HG02852 (cell line): ENCODE data around the gene PLAAT2.
"Not testable (repeated sequence)": the region's sequence is repeated elsewhere in the genome, so short reads cannot be mapped to it uniquely, and the experiment has no call there.

Source experiments
- ATAC-seq: cut with Tn5 transposase; IDR thresholded peaks from one replicate; pipeline ENCODE4 v1.9.1; 2021; ENCODE audit warnings: mild to moderate bottlenecking, moderate library complexity; ENCODE audit not compliant: unreplicated experiment

PLAAT2 gene

GRCh38 chr11:63563201-63564055 is at the start of gene PLAAT2:
Gene PLAAT2, minus strand, starts transcription at chr11:63563379. Its CDS starts 55 bp downstream, at chr11:63563324.
- no peak for ATAC-seq

DNA sequence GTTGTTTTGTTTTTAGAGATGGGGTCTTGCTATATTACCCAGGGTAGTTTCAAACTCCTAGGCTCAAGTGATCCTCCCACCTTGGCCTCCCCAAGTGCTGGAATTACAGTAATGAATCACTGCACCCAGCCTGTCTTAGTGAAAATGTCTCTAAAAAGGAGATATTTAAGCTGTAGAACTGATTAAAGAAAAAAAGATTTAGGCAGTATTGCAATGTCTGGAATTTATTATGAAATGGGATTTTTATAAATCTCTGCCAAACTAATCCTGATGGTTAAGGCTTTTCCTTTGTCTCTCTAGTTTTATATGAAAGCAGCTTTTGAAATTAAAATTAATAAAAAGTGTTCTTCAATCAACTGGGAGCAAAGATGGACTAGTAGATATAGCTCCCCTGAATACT is 49.0 kb upstream of the PLAAT2 start:
- ATAC-seq, result no peak

DNA sequence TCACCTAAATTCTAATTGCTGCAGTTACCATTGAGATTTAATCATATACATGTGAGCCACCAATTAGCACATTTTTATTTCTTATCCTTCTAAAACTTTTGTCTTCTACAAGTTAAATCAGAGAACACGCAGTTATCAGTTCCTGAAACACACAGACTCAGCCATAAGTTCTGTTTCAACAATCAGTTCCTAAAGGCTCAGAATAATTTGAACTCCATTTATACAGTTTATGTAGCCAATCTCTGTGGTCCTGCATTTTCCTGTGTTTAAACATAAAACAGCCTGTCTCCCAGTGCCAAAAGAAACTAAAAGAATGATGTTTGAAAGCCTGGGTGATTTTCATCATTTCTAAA is 48.2 kb upstream of the PLAAT2 start:
- ATAC-seq, result no peak

DNA sequence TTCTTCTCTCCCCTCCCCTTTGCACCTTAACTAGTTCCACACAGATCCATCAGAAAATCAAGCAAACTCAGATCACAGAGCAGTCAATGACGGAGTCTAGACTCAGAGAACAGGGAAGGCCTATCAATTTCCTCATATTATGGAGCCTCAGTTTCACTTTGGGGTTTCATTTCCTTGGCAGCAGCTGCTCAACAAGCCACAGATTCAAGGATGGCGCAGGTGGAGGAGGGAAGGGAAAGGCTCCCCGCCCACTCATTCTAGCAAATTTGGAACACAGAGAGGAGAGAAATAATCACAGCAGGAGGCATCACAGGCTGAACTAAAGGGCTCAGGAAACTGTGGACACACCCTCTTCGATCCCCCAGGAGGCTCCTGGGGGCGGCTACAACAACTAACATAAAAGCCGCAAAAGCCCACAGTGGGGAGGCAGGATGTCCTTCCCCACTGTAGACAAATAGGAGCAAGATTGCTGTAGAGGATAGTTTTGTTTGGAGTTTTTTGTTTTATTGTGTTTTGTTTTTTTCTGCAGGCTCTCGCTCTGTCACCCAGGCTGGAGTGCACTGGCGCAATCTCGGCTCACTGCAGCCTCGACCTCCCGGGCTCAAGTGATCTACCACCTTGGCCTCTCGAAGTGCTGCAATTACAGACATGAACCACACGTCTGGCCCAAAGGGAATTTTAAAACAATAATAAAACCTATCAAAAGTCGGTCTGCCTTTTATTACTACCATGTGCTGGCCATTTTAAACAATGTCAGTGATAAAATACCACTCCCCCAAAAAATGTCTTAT is 47.6 kb upstream of the PLAAT2 start:
- ATAC-seq, result no peak

- no peak for ATAC-seq
These were observed 46.9 kb upstream of the PLAAT2 start for GRCh38 chr11:63609971-63610580.

DNA sequence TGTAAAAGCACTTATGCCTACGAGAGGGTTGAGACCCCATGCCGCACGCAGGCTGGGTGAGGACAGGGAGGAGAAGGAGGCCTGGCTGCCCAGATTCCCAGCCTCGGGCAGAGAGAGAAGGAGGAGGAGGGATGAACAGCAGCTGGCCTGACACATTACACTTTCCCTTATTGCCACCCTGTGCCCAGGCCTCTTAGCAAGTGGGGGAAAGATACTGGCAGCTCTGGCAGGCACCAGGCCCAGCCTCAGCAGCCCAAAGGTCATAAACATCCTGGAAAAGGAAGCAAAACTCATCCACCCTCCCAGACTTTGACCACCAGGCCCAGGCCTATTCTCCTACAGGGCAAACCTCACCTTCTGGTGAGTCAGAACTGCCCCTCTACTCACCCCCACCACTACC is 46.4 kb upstream of the PLAAT2 start:
- ATAC-seq, result no peak

DNA sequence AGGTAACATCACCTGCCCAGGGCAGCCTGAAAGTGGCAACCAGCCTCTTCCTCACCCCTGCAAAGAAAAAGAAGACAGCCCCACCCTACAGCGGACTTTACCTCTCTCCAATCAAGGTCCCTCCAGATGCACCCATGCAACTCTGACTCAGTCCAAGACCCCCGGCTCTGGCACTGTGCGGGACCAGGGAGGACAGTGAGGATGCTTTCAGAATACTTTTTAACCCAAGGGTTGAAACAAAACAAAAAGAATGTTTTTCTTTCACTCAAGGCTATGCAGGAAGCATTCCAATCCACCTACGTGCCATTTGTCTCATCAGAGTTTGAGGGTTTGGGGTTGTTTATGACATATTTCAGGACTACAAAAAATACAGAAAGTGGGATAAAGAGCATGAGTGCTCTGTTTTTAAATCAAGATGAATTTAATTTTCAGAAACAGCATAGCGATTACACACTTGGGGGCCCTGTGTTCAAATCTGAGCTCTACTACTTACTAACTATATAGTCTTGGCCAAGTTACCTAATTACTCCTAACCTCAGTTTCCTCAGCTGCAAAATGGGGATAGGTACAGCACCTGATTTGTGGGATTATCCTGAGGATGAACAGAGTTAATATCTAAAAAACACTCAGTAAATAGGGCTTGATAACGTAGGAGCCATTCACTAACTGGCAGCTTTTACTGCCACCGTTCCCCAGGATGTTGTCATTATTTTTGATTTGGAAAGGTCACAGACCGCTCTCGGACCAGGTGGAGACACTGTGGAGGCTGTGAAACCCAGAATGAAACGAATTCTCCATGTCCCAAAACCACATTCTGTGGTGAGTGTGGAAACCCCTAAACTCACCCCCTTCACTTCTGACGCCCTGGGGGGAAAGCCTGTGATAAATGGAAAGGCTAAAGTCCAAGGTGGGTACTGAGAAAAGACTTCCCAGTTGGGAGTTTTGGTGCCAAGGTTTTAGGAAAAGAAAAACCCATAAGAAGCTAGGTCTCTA is 45.5 kb upstream of the PLAAT2 start:
- ATAC-seq, result no peak

GRCh38 chr11:63603180-63603518 is 40.0 kb upstream of the PLAAT2 start:
- no peak for ATAC-seq

DNA sequence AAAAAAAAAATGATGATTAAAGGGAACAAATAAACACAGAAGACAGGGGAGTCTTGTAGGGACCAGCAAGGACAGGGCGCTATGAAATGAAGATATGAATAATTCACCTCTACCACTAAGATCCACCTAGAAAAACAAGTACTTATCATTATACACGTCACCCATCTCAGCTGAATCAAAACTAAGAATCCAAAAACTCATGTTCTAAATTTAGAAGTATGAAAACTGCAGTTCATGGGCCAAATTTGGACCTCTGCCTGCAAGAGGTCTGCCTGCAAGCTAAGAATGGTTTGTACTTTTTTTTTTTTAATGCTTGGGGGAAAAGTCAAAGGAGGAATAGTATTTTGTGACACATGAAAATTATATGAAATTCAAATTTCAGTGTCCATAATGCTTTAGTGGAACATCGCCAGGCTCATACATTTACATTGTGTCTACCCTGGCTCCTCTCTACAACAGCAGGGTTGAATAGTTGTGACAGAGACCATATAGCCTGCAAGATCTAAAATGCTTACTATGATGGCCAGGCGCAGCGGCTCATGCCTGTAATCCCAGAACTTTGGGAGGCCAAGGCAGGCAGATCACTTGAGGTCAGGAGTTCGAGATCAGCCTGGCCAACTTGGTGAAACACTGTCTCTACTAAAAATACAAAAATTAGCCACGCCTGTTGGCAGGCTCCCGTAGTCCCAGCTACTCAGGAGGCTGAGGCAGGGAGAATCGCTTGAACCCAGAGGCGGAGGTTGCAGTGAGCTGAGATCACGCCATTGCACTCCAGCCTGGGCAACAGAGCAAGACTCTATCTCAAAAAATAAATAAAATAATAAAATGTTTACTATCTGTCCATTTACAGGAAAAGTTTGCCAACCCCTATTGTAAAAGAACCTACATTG is 39.4 kb upstream of the PLAAT2 start:
- not testable (repeated sequence) for ATAC-seq

- no peak for ATAC-seq
These were observed 36.3 kb upstream of the PLAAT2 start for GRCh38 chr11:63599211-63600122.

DNA sequence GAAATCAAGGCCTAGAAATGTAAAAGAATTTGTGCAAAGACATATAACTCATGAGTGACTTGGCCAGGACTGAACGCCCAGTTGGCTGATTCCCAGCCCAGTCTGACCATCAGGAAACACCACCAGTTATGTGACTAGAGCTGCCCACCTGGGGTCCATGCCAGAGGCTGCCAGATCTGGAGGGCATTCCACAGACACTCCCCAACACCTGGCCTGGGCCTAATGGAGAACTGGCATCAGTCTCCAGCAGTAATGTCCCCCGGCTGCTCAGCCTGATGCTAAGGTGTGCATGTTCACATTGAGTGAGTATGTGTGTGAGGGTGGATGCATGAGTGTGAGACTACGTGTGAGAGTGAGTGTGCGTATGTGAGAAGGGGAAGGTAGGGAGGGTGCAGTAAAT is 35.4 kb upstream of the PLAAT2 start:
- ATAC-seq, result no peak

GRCh38 chr11:63595296-63595695 is 32.1 kb upstream of the PLAAT2 start:
- no peak for ATAC-seq

DNA sequence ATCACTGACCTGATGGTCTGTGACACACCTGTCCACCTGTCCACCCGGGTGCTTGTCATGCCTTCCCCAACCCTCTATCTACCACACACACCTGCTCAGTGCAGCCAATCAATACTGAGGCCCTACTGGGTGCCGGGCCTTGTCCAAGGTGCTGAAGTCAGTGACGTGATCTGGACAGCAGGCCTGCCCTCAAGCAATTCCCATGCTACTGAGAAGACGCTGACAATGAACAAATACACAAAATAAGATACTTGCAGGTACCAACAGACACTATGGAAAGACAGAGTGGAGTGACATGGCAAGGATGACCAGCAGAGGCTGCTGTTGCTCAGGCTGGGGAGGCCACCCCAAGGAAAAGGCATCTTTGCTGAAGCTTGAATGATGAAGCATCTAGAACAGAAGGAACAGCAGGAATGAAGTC is 29.8 kb upstream of the PLAAT2 start:
- no peak for ATAC-seq

DNA sequence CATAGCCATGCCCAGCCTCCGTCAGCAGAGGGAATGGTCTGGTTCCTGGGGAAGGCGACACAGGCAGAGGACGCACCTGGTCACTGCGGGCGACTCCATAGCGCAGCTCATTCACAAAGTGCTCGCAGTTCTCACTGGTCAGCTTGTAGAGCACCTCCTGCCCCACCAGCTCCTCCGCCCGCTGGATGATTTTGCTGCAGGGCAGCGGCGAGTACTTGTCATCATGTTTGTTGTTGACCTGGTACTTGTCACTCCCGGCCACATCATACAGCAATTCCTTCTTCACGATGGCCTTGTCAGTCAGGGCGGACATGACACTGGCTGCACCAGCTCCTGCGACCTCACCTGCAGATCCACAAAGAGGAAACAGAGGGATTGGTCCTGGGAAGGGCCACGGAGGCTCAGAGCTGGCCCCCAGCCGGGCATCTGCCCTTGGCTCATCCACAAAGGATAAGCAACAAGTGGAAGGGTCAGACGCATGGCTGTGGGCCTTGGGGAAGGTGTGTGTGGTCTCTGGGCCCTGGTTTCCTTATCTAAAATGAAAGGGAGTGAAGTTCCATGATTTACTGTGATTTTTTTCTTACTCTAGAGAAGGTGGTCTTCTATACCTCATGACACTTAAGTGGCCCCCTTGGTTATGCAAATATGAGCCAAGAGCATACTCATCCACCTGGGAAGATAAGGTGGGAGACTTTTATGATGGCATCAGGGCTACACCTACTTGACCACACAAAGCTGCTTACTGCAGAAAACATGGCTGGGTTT is 27.0 kb upstream of the PLAAT2 start:
- ATAC-seq, result no peak

DNA sequence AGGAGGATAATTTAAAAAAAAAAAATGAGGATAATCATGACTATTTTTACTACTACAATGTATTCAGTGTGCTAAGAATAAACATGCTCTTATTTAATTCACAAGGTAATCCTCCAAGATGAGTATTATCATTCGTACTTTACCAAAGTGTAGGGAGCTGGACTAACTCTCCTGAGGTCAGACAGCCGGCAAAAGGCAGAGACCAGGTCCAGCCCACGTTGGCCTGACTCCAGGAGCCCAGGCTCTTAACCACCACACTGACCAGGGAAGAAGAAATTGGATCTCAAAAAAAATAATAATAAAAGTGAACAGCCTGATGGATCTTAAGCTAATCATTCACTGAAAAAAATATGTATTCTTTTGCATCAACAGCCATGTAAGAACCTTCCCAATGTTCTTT is 25.8 kb upstream of the PLAAT2 start:
- no peak for ATAC-seq

GRCh38 chr11:63586451-63587166 is 23.4 kb upstream of the PLAAT2 start:
- no peak for ATAC-seq

DNA sequence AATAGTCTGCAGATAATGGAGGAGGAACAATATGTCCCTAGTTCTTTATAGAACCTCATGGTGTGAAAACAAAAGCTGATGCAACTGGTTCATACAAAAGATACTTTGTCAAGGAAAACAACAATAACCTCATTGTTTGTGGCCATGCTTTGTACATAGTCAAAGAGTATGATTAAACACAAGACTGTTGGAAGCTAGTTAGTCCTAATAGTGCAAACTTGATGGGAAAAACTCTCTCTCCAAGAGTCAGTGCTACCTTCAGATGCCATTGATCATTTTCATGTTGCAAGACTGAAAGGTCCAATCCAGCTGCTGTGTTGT is 20.1 kb upstream of the PLAAT2 start:
- no peak for ATAC-seq
